ENCODE data around the gene RUFY4. TPM values are rescaled to one million over a fixed set of nuclear protein-coding genes. Genes with fewer than 3 reads are reported as not detected.

Gene RUFY4
- total and polyA plus RNA-seq, 8 donors: 0.08 to 0.31 TPM; not detected in 6

DNA sequence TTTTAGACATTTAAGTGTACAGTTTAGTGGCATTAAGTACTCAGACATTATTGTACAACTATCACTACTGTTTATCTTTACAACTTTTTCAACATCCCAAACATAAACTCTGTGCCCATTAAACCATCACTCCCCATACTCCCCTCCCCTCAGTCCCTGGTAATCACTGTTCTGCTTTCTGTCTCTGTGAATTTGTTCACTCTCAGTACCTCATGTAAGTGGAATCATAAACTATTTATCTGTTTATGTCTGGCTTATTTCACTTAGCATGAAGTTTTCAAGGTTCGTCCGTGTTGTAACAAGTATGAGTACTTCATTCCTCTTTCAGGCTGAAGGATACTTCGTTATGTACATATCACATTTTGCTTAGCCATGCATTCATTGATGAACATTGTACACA is 9.8 kb upstream of the RUFY4 start:
- TF ChIP-seq, protein P1, sequence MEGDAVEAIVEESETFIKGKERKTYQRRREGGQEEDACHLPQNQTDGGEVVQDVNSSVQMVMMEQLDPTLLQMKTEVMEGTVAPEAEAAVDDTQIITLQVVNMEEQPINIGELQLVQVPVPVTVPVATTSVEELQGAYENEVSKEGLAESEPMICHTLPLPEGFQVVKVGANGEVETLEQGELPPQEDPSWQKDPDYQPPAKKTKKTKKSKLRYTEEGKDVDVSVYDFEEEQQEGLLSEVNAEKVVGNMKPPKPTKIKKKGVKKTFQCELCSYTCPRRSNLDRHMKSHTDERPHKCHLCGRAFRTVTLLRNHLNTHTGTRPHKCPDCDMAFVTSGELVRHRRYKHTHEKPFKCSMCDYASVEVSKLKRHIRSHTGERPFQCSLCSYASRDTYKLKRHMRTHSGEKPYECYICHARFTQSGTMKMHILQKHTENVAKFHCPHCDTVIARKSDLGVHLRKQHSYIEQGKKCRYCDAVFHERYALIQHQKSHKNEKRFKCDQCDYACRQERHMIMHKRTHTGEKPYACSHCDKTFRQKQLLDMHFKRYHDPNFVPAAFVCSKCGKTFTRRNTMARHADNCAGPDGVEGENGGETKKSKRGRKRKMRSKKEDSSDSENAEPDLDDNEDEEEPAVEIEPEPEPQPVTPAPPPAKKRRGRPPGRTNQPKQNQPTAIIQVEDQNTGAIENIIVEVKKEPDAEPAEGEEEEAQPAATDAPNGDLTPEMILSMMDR (IDR thresholded peaks at IDR 0.05): no peak
- 79 to 82% methylated on average over 3 of the region's 3 CpGs for WGBS, 2 donors
- Histone ChIP-seq H3K4me3 (no peak overlapping the region), H3K27me3 (no peaks in the 10 kb centered on the region), H3K9me3 (no peaks in the 10 kb centered on the region), H3K36me3 (no peaks in the 10 kb centered on the region), H3K4me1 (no peaks in the 10 kb centered on the region), H3K27ac (no peak overlapping the region)
- ATAC-seq: no peak
- peak; percentile 54 for FAIRE-seq
- DNase-seq: no peak
- intact Hi-C loops (cut with DNase I): no loop called here

GRCh38 chr2:218060118-218060517 is 8.9 kb upstream of the RUFY4 start:
- intact Hi-C loops (cut with DNase I): no loop called here

GRCh38 chr2:218060950-218061660 is 7.9 kb upstream of the RUFY4 start:
- no peaks in the 10 kb centered on the region for H3K4me1 ChIP-seq
- no peaks in the 10 kb centered on the region for H3K36me3 ChIP-seq
- ATAC-seq: no peak
- 90 to 93% methylated on average over 7 of the region's 7 CpGs for WGBS, 2 donors
- intact Hi-C loops (cut with DNase I): no loop called here
- TF ChIP-seq, protein P1 (IDR thresholded peaks at IDR 0.05): no peak
- no peak overlapping the region for H3K4me3 ChIP-seq
- no peaks in the 10 kb centered on the region for H3K9me3 ChIP-seq
- no peak overlapping the region for H3K27ac ChIP-seq
- H3K27me3 ChIP-seq: no peaks in the 10 kb centered on the region
- FAIRE-seq: no peak
- peak in 1 of 6 donors; percentile 5 for DNase-seq

More at GRCh38 chr2:218060118-218060517, 8.9 kb upstream of the RUFY4 start:
- Histone ChIP-seq H3K27me3 (no peaks in the 10 kb centered on the region), H3K4me3 (no peak overlapping the region), H3K27ac (no peak overlapping the region), H3K9me3 (no peaks in the 10 kb centered on the region), H3K4me1 (no peaks in the 10 kb centered on the region), H3K36me3 (no peaks in the 10 kb centered on the region)
- peak in 2 of 6 donors; percentile 3 to 8 for DNase-seq
- 64 to 66% methylated on average over 5 of the region's 5 CpGs for WGBS, 2 donors
- FAIRE-seq: no peak
- TF ChIP-seq, protein P1 (IDR thresholded peaks at IDR 0.05): no peak
- ATAC-seq: no peak

- H3K4me3 ChIP-seq: no peak overlapping the region
- no peaks in the 10 kb centered on the region for H3K27me3 ChIP-seq
- no peaks in the 10 kb centered on the region for H3K9me3 ChIP-seq
- H3K27ac ChIP-seq: no peak overlapping the region
- WGBS, 2 donors: 80 to 82% methylated on average over 5 of the region's 5 CpGs
- ATAC-seq (peak in 2 of 4 donors; percentile 21 to 48), FAIRE-seq (no peak), DNase-seq (no peak)
- no peaks in the 10 kb centered on the region for H3K4me1 ChIP-seq
- H3K36me3 ChIP-seq: no peaks in the 10 kb centered on the region
- intact Hi-C loops (cut with DNase I): no loop called here
- TF ChIP-seq, protein P1 (IDR thresholded peaks at IDR 0.05): no peak
Observed at GRCh38 chr2:218063486-218063885, 5.6 kb upstream of the RUFY4 start.

GRCh38 chr2:218063896-218064295 is 5.2 kb upstream of the RUFY4 start:
- ATAC-seq (no peak), DNase-seq (no peak), FAIRE-seq (no peak)
- Histone ChIP-seq H3K4me3 (no peak overlapping the region), H3K27ac (no peak overlapping the region), H3K4me1 (no peaks in the 10 kb centered on the region), H3K9me3 (no peaks in the 10 kb centered on the region), H3K27me3 (no peaks in the 10 kb centered on the region), H3K36me3 (no peaks in the 10 kb centered on the region)
- intact Hi-C loops (cut with DNase I): no loop called here
- WGBS, 2 donors: 84 to 92% methylated on average over 6 of the region's 6 CpGs
- TF ChIP-seq, protein P1 (IDR thresholded peaks at IDR 0.05): no peak

Measured in pancreas (tissue), 10 donors.